K562 (cell line): Measurements from ENCODE around the gene SLC22A1. TPM values are rescaled to one million over a fixed set of nuclear protein-coding genes. Genes with fewer than 3 reads are reported as not detected.

Experiments used
- ATAC-seq: fragments of 200-7000 bp; cut with Tn5 transposase; 3 replicates; pipeline ENCODE4 v1.9.1; 2020; ENCODE audit warnings: moderate library complexity
- BruUV-seq: library from RNA; stranded (reverse); fragments of 400-500 nt; replicated peaks from 2 replicates; lab custom pipeline; 2021; lab: Mats Ljungman, UMichigan
- CTCF ChIA-PET: fragments of 300-600 bp; formaldehyde crosslinking; extraction: SDS; loops from one replicate; lab custom pipeline; 2021; ENCODE audit warnings: low intra/inter-chr PET ratio; lab: Yijun Ruan, JAX
- POLR2A ChIA-PET: fragments of 300-600, 350-650 bp; sonication (Branson Sonifier 250); formaldehyde crosslinking; extraction: SDS; loops from one replicate; lab custom pipeline; 2021; ENCODE audit warnings: antibody characterized with exemption, inconsistent platforms; lab: Yijun Ruan, JAX
- DNase-seq, 4 experiments: peaks; one replicate each; pipeline versions ENCODE4 v3.0.0 to v3.0.0-alpha.2; 2011 to 2018; ENCODE audit warnings: low spot score in 3 of 4, mixed read lengths in 3 of 4; ENCODE audit errors: extremely low read depth in 1 of 4
- FAIRE-seq: peaks from 2 replicates; lab custom pipeline; 2011; peaks lifted over from hg19 to GRCh38; lab: Jason Lieb, UNC
- H2AFZ ChIP-seq: 2 replicates; pipeline ENCODE4 v1.6.0; 2011; ENCODE audit warnings: low read depth, low read length, control low read depth, inconsistent platforms
- H3K27ac ChIP-seq: fragments of 200-600 bp; 3 replicates; pipeline ENCODE4 v1.8.0; 2011; ENCODE audit warnings: low read depth, mild to moderate bottlenecking, control low read depth, inconsistent platforms, low read length, moderate library complexity, mixed read lengths; ENCODE audit errors: extremely low read depth
- H3K27me3 ChIP-seq, 2 experiments: fragments of 300-600 bp in 1 of 2; 2 replicates in 1 of 2; 3 replicates in 1 of 2; pipeline versions ENCODE4 v1.6.0 to v1.8.0; 2011; ENCODE audit warnings: inconsistent platforms in 2 of 2, low read length in 2 of 2, mild to moderate bottlenecking in 1 of 2, mixed read lengths in 1 of 2, moderate library complexity in 1 of 2; ENCODE audit not compliant: control insufficient read depth in 2 of 2, insufficient read depth in 2 of 2
- H3K36me3 ChIP-seq: fragments of 300-600 bp; 3 replicates; pipeline ENCODE4 v1.8.0; 2011; ENCODE audit warnings: mild to moderate bottlenecking, low read length, inconsistent platforms; ENCODE audit not compliant: control insufficient read depth, insufficient read depth
- H3K4me1 ChIP-seq, 2 experiments: fragments of 200-600 bp in 1 of 2; replicated peaks in 1 of 2; 2 replicates in 1 of 2; 3 replicates in 1 of 2; pipeline versions ENCODE4 v1.5.1 to v1.8.0; 2011; ENCODE audit warnings: inconsistent platforms in 2 of 2, low read length in 2 of 2, mild to moderate bottlenecking in 1 of 2, mixed read lengths in 1 of 2, moderate library complexity in 1 of 2; ENCODE audit not compliant: control insufficient read depth in 2 of 2, insufficient read depth in 2 of 2
- H3K4me2 ChIP-seq: 2 replicates; pipeline ENCODE4 v1.6.1; 2011; ENCODE audit warnings: low read length, control low read depth, inconsistent platforms, mixed read lengths; ENCODE audit not compliant: insufficient read depth
- H3K4me3 ChIP-seq: fragments of 200-600 bp; sonication (generic), shearing (Covaris generic); 2 replicates; pipeline ENCODE4 v1.5.1; 2016; ENCODE audit warnings: control low read depth, inconsistent platforms
- H3K79me2 ChIP-seq: fragments of 200-600 bp; 3 replicates; pipeline ENCODE4 v1.8.0; 2011; ENCODE audit warnings: low read length, inconsistent platforms; ENCODE audit not compliant: control insufficient read depth, insufficient read depth
- H3K9ac ChIP-seq, 2 experiments: 2 replicates each; pipeline versions ENCODE4 v1.6.0 to v1.6.1; 2011; ENCODE audit warnings: low read depth in 2 of 2, low read length in 2 of 2, control low read depth in 1 of 2, inconsistent platforms in 1 of 2, mild to moderate bottlenecking in 1 of 2, mixed read lengths in 1 of 2; ENCODE audit not compliant: insufficient read depth in 1 of 2
- H3K9me1 ChIP-seq: one replicate; pipeline ENCODE4 v1.6.0; 2011; ENCODE audit warnings: inconsistent platforms, mild to moderate bottlenecking, low read length, moderate library complexity; ENCODE audit not compliant: control insufficient read depth, insufficient read depth
- H3K9me3 ChIP-seq: replicated peaks from 2 replicates; pipeline ENCODE4 v1.5.1; 2011; ENCODE audit warnings: low read depth, low read length, inconsistent platforms; ENCODE audit not compliant: control insufficient read depth, insufficient read depth
- H4K20me1 ChIP-seq: replicated peaks from 2 replicates; pipeline ENCODE4 v1.6.1; 2011; ENCODE audit warnings: low read length, inconsistent platforms, mixed read lengths; ENCODE audit not compliant: control insufficient read depth, insufficient read depth
- CAMTA2 ChIP-seq: fragments of 250-450 bp; sonication (Bioruptor Pico); conservative IDR thresholded peaks from 2 replicates; pipeline ENCODE4 v1.5.1; 2022
- CBFA2T2 ChIP-seq: fragments of 450-650 bp; conservative IDR thresholded peaks from 2 replicates; pipeline ENCODE4 v1.6.1; 2017; ENCODE audit warnings: mild to moderate bottlenecking
- FOSL1 ChIP-seq: fragments of 200-800 bp; sonication (Bioruptor generic); conservative IDR thresholded peaks from 2 replicates; pipeline ENCODE4 v1.6.1; 2016; ENCODE audit warnings: missing genetic modification characterization, missing compliant biosample characterization
- HEY1 ChIP-seq: fragments of 250-450 bp; sonication (Bioruptor Pico); IDR thresholded peaks from 2 replicates; pipeline ENCODE4 v1.5.0; 2020; ENCODE audit warnings: mild to moderate bottlenecking, moderate library complexity, borderline replicate concordance
- HNRNPH1 ChIP-seq: fragments of 200-400 bp; formaldehyde crosslinking; optimal IDR thresholded peaks from 2 replicates; pipeline ENCODE3; 2017; ENCODE audit warnings: low read depth, mild to moderate bottlenecking, low read length, moderate library complexity
- JUN ChIP-seq, 2 experiments: sonication (generic) in 1 of 2; formaldehyde crosslinking in 1 of 2; IDR thresholded peaks; 2 replicates each; pipeline versions ENCODE4 v1.6.1 to v1.8.0; 2012 to 2022; ENCODE audit warnings: borderline replicate concordance in 2 of 2, mild to moderate bottlenecking in 2 of 2, improper control_type of control experiment in 1 of 2, low read depth in 1 of 2, low read length in 1 of 2, missing genetic modification reagents in 1 of 2
- POU5F1 ChIP-seq: fragments of 150-350 bp; IDR thresholded peaks from 2 replicates; pipeline ENCODE4 v1.6.1; 2014; ENCODE audit warnings: borderline replicate concordance, low read length, low read depth, mild to moderate bottlenecking; ENCODE audit not compliant: partially characterized antibody
- RAD51 ChIP-seq: fragments of 450-650 bp; IDR thresholded peaks from 2 replicates; pipeline ENCODE4 v1.7.1; 2016; ENCODE audit warnings: low read depth, mild to moderate bottlenecking, borderline replicate concordance
- SAFB2 ChIP-seq: fragments of 200-400 bp; formaldehyde crosslinking; IDR thresholded peaks from 2 replicates; pipeline ENCODE4 v1.6.1; 2018; ENCODE audit warnings: borderline replicate concordance, low read length, low read depth, moderate library complexity; ENCODE audit not compliant: severe bottlenecking
- TAF7 ChIP-seq: fragments of 450-650 bp; IDR thresholded peaks from 2 replicates; pipeline ENCODE4 v1.6.1; 2016; ENCODE audit warnings: missing genetic modification characterization, missing compliant biosample characterization
- U2AF2 ChIP-seq: fragments of 200-400 bp; formaldehyde crosslinking; optimal IDR thresholded peaks from 2 replicates; pipeline ENCODE3; 2017; ENCODE audit warnings: low read depth, mild to moderate bottlenecking, low read length
- UBTF ChIP-seq, 2 experiments: IDR thresholded peaks; 2 replicates each; pipeline ENCODE4 v1.6.1; 2012; ENCODE audit warnings: improper control_type of control experiment in 2 of 2, low read depth in 2 of 2, low read length in 2 of 2, borderline replicate concordance in 1 of 2
- ZNF77 ChIP-seq: fragments of 250-450 bp; sonication (Bioruptor Pico); IDR thresholded peaks from 2 replicates; pipeline ENCODE4 v1.5.0; 2020
- WGBS: fragments of 100-300 bp; shearing (Covaris generic); methylation state at CpG from one replicate; pipeline ENCODE4 v1.1.6; 2016; ENCODE audit warnings: low coverage, mixed read lengths; ENCODE audit not compliant: insufficient coverage; ENCODE audit errors: missing lambda C conversion rate; 5-methylcytosine and 5-hydroxymethylcytosine counted together
- in situ Hi-C: fragments of 300-500 bp; cut with MboI; formaldehyde crosslinking; loops from 4 replicates; pipeline ENCODE4 v1.15.0; 2018; ENCODE audit warnings: inconsistent platforms, mixed read lengths
- intact Hi-C: fragments of 100-400 bp; cut with micrococcal nuclease; formaldehyde crosslinking; loops from 2 replicates; pipeline ENCODE4 v1.14.2; 2022
- polyA plus RNA-seq, 8 experiments: library from polyadenylated mRNA; depleted of rRNA in 4 of 8; stranded (reverse) in 5 of 8; unstranded in 3 of 8; fragments of >200 nt; fragmentation: Nextera tagmentation in 2 of 8; fragmentation: Illumina TruSeq in 1 of 8; extraction: Ambion mirVana in 2 of 8; extraction: Trizol in 1 of 8; gene quantifications; 2 replicates each; pipeline versions ENCODE4 v1.2.1 to v1.2.3, GENCODE V29; 2011 to 2014; ENCODE audit warnings: inconsistent platforms in 1 of 8, missing spikeins in 1 of 8
- total RNA-seq, 7 experiments: library from RNA; depleted of rRNA in 6 of 7; stranded (reverse); fragments of >200 nt in 6 of 7; fragmentation: Illumina TruSeq in 2 of 7; extraction: Trizol in 2 of 7; gene quantifications; 2 replicates each; pipeline versions ENCODE4 v1.2.1 to v1.2.3, GENCODE V29; 2011 to 2021; ENCODE audit warnings: low replicate concordance in 1 of 7

SLC22A1 gene
- total and polyA plus RNA-seq, 9 of the 15 experiments (the other 6 are each of a cell fraction or from before 2014, with no cell fraction given) = 0.11 to 0.60 (median 0.26) TPM; not detected in 4

GRCh38 chr6:160124007-160124406, 2.4 kb downstream of the SLC22A1 start:
- Histone ChIP-seq H3K27ac (no peak overlapping the region), H2AFZ (no peak overlapping the region), H3K4me1 (peaks cover 0 to 3% of the 10 kb centered on the region in 2 experiments; a peak in 3 of 5 replicates), H3K36me3 (no peaks in the 10 kb centered on the region), H3K9ac (no peak overlapping the region), H3K79me2 (no peaks in the 10 kb centered on the region), H3K4me2 (no peak overlapping the region), H3K4me3 (no peak overlapping the region), H3K9me1 (no peaks in the 10 kb centered on the region), H3K27me3 (peaks cover 8 to 26% of the 10 kb centered on the region in 2 experiments; a peak in 2 of 5 replicates), H3K9me3 (no peaks in the 10 kb centered on the region), H4K20me1 (no peaks in the 10 kb centered on the region; the same call in 1 of the 2 replicates)
- TF ChIP-seq U2AF2 = no peak
- TF ChIP-seq JUN (IDR thresholded peaks at IDR 0.05; ENCODE audit: borderline replicate concordance, low read depth, low read length) = no peak
- no peak for TF ChIP-seq JUN (CRISPR knock-in tag; IDR thresholded peaks at IDR 0.05; ENCODE audit: borderline replicate concordance)
- TF ChIP-seq CAMTA2 (CRISPR knock-in tag) = no peak
- TF ChIP-seq HEY1 (CRISPR knock-in tag) = no peak
- TF ChIP-seq ZNF77 (CRISPR knock-in tag) = no peak
- TF ChIP-seq HNRNPH1 = no peak
- TF ChIP-seq RAD51 = no peak
- no peak for TF ChIP-seq POU5F1
- no peak for TF ChIP-seq CBFA2T2
- no peak for TF ChIP-seq FOSL1 (tag)
- TF ChIP-seq TAF7 = no peak
- no peak for TF ChIP-seq UBTF (IDR thresholded peaks at IDR 0.05; ENCODE audit: borderline replicate concordance in 1 of 2, low read depth in 2 of 2, low read length in 2 of 2)
- no peak for TF ChIP-seq SAFB2
- in situ Hi-C loops (no loop called here), intact Hi-C loops (no loop called here)
- ATAC-seq = no peak
- no peak for DNase-seq
- BruUV-seq = no TSS peak
- 0% methylated on average over 2 of the region's 2 CpGs for WGBS
- ChIA-PET CTCF (no interaction called here), POLR2A (interaction anchor here (0.5 to 0.6 kb wide), 2 partner anchors 259 to 302 kb away, joined by 3 to 4 read pairs; no protein-coding TSS in a partner anchor)
- FAIRE-seq = no peak
